Measurements from ENCODE around the gene OR52N4.
"Not testable (repeated sequence)": the region's sequence is repeated elsewhere in the genome, so short reads cannot be mapped to it uniquely, and the experiment has no call there.

OR52N4 gene

GRCh38 chr11:5753943-5754342, at the start of gene OR52N4:
TSS of gene OR52N4 (plus strand) at chr11:5754243. CDS start at chr11:5754741, 498 bp downstream.
- DNase-seq, result no peak

GRCh38 chr11:5705688-5706087, 48.4 kb upstream of the OR52N4 start:
- no peak for DNase-seq

- DNase-seq, result no peak
Observed at GRCh38 chr11:5712507-5712906, 41.5 kb upstream of the OR52N4 start.

- DNase-seq, result no peak
Observed at GRCh38 chr11:5713695-5714094, 40.3 kb upstream of the OR52N4 start.

- not testable (repeated sequence) for DNase-seq
Observed at GRCh38 chr11:5716518-5716917, 37.5 kb upstream of the OR52N4 start.

GRCh38 chr11:5719703-5720495, 34.1 kb upstream of the OR52N4 start:
- DNase-seq, result no peak

GRCh38 chr11:5722622-5723021, 31.4 kb upstream of the OR52N4 start:
- no peak for DNase-seq

- DNase-seq, result no peak
Observed at GRCh38 chr11:5726351-5726750, 27.7 kb upstream of the OR52N4 start.

GRCh38 chr11:5727691-5728090, 26.4 kb upstream of the OR52N4 start:
- no peak for DNase-seq

- no peak for DNase-seq
Observed at GRCh38 chr11:5736396-5736795, 17.6 kb upstream of the OR52N4 start, which contains the start of gene OR56B1. TSS of gene OR56B1 (plus strand) at chr11:5736448. CDS start at chr11:5736517, 69 bp downstream.

GRCh38 chr11:5737091-5737490, 17.0 kb upstream of the OR52N4 start:
- no peak for DNase-seq

GRCh38 chr11:5737670-5738392, 16.2 kb upstream of the OR52N4 start:
- DNase-seq, result no peak

- DNase-seq, result no peak
Observed at GRCh38 chr11:5738431-5738830, 15.6 kb upstream of the OR52N4 start.

- DNase-seq, result no peak
Observed at GRCh38 chr11:5746614-5747013, 7.4 kb upstream of the OR52N4 start.

- no peak for DNase-seq
Observed at GRCh38 chr11:5749836-5750235, 4.2 kb upstream of the OR52N4 start.

- DNase-seq, result no peak
Observed at GRCh38 chr11:5767056-5767455, 13.0 kb downstream of the OR52N4 start.

- no peak for DNase-seq
Observed at GRCh38 chr11:5783255-5783654, 29.2 kb downstream of the OR52N4 start, which contains the start of gene OR52N5. TSS of gene OR52N5 (minus strand) at chr11:5783355. CDS start at chr11:5778634, 4,721 bp downstream.

- no peak for DNase-seq
Observed at GRCh38 chr11:5791165-5791564, 37.1 kb downstream of the OR52N4 start, which contains the start of gene OR52N1. TSS of gene OR52N1 (minus strand) at chr11:5791265. CDS start at chr11:5788816, 2,449 bp downstream.

- DNase-seq, result no peak
Observed at GRCh38 chr11:5796541-5796940, 42.5 kb downstream of the OR52N4 start.

GRCh38 chr11:5803982-5804381, 49.9 kb downstream of the OR52N4 start:
- DNase-seq, result no peak
